CD4-positive, alpha-beta T cell treated with Interleukin-1 beta for 1 hour (primary cell): ENCODE measurements around the gene PTCD2.

Source experiments
- DNase-seq, 2 donors: peaks; one replicate each; pipeline ENCODE4 v3.0.0-alpha.2; 2020 to 2022

The PTCD2 gene, protein sequence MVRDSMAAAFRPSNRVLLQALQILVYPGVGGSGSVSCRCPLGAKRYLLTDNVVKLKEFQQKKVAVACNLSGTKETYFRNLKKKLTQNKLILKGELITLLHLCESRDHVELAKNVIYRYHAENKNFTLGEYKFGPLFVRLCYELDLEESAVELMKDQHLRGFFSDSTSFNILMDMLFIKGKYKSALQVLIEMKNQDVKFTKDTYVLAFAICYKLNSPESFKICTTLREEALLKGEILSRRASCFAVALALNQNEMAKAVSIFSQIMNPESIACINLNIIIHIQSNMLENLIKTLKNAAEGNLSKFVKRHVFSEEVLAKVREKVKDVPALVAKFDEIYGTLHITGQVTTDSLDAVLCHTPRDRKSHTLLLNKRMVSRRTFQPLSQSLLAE

DNA sequence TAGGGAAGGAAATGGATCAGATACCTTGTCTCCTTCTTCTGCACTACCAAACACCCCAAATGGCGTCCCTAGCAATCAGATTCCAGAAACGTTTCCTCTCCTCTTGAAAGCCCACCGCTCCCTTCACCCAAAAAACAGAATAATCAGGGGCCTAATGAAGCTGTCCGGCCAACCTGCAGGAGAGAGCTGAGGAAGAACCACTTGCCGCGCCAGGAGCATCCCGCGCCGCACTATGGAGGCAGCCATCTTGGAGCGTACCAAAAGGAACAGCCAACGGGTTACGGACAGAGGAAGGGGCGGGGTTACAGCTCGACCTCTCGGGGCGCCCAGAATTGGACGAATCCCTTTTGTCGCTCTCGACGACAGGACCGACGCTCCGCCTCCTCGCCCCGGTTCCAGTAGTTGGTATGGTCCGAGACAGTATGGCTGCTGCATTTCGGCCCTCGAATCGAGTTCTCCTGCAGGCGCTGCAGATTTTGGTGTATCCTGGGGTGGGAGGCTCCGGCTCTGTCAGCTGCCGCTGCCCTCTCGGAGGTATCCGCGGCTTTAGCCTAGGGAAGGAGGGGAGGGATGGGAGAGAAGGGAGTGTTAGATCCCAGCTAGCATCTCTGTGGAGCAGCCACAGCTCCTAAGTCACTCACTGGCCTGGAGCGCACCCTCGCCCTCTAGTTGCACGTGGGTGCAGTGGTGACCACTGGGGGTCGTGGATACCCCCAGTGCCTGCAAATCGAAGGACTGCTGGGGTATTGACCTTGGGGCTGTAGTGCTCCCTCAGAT is at the start of gene PTCD2, which contains the start of gene MRPS27:
PTCD2 (plus strand) TSS at position 398 of the 777 bp plus-strand sequence; CDS start at position 408, 10 bp downstream.
MRPS27 (minus strand) TSS at position 265 of the 777 bp plus-strand sequence; CDS start at position 246, 19 bp downstream.
- DNase-seq, result peak; percentile 96

DNA sequence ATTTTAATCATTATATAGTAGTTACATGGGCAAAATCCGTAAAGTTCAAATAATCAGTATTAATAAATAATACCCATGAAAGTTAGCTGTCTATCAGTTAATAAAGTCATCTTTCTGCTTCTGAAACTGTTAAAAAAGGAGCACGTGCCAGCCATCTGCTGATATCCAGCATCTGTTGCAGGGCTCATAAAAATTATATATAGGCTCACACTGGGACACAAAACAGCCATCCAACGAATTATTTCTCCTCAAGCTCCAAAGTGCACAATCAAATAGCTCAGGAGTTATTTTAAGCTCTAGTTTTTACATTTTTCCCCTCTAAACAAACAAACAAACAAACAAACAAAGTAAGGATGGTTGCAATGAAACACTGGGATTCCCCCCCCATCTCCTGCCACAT is 48.5 kb upstream of the PTCD2 start:
- DNase-seq, result no peak

DNA sequence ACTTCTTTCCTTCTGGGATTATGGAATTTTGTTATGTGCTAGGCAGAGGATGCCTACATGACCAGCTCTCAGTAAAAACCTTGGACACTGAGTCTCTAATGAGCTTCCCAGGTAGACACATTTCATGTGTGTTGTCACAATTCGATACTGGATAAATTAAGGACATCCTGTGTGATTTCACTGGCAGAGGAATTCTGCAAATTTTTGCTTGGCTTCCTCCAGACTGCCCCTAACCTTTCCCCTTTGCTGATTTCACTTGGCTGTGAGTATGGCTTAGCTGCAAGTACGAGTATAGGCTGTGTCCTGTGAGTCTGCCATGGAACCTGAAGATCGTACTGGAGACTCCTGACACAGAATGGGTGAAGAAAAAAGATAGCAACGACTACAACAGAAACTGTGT is 47.8 kb upstream of the PTCD2 start:
- no peak for DNase-seq

DNA sequence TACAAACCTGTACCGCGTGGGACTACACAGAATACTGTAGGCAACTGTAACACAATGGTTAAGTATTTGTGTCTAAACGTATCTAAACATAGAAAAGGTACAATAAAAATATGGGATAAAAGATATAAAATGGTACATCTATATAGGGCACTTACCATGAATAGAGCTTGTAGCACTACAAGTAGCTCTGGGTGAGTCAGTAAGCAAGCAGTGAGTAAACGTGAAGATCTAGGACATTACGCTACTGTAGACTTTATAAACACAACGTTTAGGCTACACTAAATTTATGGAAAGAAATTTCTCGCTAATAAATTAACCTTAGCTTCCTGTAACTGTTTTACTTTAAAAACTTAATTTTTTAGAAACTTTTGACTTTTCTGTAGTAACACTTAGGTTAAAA is 46.6 kb upstream of the PTCD2 start:
- no peak for DNase-seq

DNA sequence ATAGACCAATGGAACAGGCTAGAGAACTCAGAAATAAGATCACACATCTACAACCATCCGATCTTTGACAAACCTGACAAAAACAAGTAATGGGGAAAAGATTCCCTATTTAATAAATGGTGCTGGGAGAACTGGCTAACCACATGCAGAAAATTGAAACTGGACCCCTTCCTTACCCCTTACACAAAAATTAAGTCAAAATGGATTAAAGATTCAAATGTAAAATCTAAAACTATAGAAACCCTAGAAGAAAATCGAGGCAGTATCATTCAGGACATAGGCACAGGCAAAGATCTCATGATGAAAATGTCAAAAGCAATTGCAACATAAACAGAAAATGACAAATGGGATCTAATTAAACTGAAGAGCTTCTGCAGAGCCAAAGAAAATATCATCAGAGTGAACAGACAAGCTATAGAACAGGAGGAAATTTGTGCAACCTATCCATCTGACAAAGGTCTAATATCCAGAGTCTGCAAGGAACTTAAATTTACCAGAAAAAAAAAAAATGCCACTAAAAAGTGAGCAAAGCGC is 43.9 kb upstream of the PTCD2 start:
- DNase-seq, result no peak

DNA sequence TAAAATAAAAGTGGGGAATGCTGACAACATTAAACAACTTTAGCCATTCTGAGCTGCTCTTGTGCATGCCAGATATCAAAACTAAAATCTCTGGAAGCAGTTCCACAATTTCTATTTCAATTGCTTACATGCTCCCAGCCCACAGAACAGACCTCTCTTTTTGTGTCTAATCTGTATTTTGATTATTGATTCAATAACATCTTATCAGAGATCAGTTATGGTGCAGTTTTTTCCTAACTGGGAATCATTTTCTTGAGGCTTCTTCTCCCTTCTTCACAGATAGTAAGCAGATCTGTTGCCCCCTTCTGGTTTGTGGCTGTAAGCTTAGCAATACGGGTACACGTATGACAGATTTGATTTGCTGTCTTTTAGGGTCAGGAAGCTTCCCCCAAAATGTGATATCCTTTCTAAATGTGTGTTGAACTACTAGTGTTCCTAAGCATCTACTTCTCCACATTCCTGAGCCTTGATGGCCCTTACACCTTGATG is 39.5 kb upstream of the PTCD2 start:
- peak in 1 of 2 donors; percentile 2 for DNase-seq

DNA sequence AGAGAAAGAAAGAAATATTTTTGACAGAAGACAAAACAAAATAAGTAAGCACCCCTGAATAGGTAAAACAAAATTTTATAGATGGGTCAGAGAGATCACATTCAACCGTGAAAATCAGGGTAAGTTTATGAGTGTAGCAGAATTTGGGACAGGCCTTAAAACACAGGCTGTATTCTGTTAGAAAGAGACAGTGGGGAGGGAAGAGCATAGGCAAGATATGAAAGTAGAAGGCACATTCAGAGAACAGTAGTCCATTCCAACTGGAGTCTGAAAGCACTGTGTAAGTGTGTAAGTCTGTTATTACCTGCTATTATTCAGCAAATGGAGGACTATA is 38.8 kb upstream of the PTCD2 start:
- no peak for DNase-seq

DNA sequence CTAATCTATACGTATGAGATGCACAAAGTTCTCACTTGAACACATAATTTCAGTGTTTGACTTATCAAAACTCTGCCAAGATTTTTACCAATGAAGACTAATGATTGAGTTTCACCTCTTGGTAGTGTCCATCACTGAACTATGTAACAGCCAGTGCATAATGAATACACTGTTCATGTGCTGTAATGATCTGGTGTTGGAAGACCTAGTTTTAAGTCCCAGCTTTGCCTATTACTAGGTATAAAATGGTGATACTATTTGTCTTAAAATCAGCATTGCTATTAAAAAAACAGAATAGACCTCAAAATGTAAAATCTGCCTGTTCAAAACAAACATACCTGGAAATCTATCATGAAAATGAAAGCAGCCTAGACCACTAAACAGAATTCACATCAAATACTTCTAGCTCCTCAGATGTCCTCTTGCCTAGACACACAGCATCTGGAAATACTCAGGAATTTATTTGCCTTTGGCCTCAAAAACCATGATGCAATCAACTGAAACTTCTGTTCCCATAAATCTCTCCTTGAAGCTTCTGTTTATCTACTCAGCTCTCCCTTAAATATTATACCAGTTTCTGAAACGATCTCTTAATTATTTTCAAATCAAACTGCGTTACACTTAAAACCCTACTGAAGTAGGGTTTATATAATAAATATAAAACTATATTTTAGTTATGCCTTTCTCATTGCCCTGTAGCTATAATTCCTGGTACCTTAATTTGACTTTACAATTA is 38.2 kb upstream of the PTCD2 start:
- DNase-seq, result no peak

DNA sequence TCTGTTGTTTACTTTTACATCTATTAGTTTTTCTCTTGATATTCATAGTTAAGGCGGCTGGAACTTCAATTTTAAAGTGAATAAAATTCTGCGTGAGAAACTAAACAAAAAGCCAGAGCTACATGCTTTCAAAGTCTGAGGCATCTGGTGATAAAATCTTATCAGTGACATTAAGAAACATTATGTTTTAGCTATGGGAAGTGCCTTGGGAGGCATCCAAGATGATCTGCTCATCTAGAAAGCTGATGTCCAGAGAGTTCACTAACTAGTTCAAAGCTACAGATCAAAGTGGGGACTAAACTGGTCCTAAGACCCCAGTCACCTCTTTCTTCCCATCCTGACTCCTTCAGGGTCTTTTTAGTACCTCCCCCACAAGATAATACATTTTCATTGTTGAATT is 37.3 kb upstream of the PTCD2 start:
- DNase-seq, result no peak

DNA sequence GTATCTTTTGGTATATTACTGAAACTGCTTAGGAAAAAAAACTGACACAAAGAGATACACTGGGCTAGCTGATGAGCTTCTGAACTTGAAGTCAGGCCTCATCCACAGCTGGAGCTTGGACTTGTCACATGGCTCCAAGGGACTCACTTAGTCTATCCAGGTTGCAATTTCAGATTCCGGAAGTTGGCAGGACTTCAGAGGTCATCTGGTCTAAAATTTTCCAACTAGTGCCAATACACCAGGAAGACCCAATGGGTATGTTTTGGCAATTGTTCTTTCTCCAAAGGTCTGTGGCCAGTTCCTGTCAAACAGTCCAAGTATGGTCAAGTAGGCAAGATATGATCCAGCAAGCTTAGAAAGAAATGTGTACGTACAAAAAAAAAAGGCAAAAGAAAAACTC is 36.8 kb upstream of the PTCD2 start:
- DNase-seq, result no peak

DNA sequence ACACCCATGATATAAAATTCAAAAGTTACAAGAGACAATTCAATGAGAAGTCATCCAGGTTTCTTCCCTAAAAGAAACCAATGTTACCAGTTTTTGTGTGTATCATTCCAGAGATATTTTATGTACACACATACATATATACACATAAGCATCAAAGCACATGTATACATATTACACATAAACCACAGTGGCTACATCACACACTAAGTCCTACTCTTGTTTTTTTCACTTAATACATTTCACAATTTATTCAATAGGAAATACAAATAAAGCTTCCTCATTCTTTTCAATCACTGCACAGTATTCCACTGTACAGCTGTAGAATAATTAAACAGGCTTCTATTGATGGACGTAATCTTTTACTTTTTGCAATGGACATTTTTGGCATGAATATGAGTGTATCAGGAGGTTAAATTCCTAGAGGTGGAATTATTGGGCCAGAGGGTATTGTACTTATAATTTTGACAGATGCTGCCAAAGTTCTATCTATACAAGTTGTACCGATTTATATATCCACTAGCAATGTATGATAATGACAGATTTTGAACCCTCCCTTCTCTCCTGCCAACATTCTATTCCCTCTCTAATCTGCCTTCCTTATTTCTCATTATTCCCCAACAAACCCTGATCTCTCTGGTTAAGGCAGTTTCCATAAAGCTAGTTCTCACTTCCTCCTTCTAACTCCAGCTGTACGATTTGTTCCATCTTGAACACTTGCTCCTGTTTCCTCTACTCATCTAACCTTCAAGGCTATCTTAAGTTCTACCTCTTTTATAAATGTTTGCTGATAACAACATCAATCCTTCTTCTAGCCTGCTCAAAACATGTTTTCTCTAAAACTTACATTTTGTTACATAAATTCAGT is 35.4 kb upstream of the PTCD2 start:
- DNase-seq, result no peak

DNA sequence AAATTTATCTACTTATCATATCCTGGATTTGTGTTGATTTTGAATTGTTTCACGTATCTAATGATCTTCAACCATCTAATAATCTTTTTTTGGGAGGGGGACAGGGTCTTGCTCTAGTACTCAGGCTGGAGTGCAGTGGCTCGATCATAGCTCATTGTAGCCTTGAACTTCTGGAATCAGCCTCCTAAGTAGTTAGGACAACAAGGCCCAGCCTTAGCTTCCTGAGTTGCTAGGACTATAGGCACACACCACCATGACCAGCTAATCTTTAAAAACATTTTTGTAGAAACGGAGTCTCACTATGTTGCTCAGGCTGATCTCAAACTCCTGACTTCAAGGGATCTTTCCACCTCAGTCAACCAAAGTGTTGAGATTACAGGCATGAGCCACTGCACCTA is 34.8 kb upstream of the PTCD2 start:
- DNase-seq, result no peak

DNA sequence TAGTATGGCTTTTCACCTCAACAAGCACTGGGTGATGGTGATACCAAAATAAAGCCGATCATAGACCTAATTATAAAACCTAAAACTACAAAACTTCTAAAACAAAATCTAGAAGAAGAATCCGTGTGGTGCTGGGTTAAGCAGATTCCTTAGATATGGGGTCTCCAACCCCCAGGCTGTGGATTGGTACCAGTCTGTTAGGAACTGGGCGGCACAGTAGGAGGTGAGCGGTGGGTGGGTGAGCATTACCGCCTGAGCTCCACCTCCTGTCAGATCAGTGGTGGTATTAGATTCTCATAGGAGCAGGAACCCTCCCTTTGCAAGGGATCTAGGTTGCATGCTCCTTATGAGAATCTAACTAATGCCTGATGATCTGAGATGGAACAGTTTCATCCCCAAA is 33.4 kb upstream of the PTCD2 start:
- no peak for DNase-seq

DNA sequence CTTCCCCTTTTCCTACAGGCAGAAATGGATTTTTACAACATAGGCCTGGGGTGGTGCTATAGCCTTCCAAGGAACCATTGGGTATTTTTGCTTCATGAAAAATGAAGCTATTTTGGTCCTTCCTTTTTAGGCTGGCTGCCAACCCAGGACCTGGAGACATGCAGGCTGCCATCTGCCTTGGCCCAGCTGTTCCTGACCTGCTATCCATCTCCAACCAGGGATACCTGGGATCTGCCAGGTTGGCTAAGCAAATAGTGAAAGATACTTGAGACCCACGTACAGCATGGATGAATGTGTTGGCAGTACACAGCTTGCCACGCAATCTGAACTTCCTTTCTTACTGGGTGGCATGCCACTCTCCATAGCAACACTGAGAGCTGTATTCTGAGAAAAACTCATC is 31.2 kb upstream of the PTCD2 start:
- DNase-seq, result no peak

DNA sequence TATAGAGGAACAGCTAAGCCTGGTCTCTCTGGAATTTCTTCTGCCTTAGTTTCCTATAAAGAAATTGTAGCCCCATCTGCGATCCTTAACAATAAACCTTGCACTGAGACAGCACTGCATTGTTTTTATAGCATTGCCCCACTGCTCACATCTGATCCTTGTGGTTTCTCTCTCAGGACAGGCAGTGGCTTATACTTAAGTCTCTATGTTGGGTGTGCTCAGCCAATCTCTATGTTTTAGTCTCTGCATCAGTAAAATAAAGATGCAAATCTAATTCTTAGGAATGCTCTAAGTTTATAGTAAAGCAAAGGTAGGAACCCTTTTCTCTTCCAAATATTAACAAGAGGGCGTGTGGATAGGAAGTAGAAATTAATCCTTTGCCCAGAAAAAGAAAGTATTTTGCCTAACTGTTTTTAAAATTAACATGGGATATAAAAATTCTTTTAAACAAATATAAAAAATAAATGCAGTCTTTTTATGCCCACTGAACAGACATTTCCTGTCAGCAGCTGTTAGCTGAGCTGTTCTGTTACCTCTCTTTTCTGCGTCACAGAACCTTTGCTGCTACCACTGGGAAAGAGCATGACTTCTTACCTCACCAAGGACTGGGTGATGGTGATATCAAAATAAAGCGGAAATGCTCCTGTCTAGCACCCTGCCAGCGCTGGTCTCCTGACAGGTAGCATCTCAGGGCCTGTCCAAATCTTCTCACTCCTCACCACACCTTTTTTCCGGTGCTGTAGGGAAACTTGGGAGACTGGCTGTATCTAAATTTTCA is 29.6 kb upstream of the PTCD2 start:
- DNase-seq, result no peak

DNA sequence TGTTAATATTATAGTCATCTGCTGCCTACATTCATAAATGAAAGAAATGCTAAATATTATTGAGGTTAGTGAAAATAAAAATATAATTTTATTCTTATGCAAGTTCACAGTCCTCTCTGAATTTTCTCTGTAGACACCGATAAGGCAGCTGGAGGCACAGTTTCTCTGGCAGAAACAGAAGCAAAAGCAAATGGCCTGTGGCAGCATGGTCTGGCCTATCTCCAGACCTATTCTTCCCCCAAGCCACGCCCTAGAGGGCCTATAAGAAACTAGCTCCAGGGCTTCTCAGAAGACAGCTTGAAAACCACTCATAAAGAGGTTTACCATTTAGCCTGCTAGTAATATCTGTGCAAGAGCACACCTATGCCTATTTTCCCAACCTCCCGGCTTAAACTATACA is 28.6 kb upstream of the PTCD2 start:
- no peak for DNase-seq

DNA sequence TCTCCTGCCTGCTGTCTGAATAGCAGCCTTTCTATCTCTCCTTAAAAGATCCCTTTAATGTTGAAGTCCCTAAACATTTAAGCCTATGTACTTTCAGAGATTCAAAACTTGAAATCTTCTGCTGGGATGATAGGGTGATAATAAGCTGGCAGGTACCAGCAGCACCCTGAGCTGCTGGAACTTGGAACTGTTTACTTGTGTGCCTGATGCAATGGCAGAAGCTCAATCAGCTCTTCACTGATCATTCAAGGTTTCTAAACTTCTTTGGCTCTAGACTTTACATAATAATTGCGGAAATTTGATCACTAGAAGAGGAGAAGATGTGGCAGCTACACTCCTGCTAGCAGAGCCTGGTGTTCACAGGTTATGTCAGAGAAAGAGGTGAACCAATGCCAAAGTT is 27.8 kb upstream of the PTCD2 start:
- DNase-seq, result no peak

DNA sequence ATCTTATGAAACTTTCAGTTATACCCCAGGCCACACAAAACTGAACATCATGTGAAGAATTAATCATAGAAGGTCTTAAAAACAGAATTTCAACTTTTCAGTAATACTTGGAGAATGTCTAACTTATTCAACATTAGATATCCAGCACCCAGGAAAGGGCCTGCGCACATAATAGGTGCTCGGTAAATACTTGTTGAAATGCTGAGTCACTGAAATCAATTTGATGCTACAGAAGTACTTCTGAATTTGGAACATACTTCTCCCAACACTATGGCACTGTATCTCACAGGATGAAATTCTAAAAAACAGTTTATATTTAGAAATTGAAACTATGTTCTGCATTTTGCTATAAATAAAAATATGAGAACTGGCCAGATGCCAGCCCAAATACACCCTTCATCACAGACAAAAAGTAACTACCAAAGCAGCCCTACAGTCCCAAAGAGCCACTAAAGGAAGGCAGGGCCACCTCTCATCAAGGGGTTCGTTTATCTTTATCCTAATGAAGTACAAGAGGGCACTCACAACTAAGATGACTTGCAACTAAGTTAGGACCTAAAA is 26.6 kb upstream of the PTCD2 start:
- DNase-seq, result no peak

DNA sequence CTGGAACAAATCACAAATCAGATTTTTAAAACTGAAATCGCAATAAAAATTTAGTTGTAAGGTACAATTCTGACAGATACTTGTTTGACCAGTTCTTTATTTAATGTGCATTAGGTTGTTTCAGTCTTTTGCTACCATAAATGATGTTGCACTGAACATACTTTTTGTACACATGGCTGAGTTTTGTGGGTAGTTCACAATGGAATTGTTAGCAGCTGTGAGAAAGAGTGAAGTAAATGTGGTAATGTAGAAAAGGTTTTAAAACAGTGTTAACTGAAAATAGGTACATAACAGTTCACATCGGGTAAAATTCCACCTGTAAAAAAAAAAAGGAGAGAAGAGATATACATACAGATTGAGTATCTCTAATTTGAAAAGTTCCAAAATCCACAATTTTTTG is 25.7 kb upstream of the PTCD2 start:
- no peak for DNase-seq

DNA sequence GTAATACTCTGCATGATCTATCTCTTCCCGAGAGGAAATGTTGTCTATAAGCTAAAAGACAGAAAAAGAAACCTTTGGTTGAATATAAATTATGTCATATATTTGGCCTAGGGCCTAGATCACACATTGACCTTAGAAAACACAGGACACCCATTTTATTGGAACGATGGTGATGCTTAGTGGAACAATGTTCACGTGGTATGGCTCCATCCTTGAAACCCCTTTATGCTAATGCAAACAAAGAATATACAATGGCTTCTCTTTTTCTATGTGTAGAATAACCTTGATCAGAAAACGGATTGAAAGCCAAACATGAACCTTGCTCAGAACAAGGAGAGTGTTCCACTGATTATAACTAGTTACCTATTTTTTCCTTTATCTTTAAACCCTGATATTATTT is 24.6 kb upstream of the PTCD2 start:
- DNase-seq, result no peak

DNA sequence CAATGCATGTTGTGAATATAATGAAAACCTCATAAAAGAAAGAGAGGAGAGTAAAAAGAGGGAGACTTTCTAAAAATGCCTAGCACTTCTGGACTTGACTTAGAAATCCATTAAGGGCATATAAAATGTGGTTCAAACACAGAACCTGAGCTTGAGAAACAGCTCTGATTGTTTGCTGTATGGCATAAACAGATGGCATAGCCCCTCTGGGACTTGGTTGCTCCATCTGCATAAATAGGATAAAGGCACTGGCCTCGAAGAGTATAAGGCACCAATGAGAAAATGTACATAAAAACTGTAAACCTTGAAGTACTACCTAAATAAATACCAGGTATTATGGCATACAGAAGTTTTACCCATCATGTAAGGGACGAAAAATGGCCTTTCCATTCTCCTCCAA is 23.9 kb upstream of the PTCD2 start:
- no peak for DNase-seq
